Prostate gland (tissue), 2 donors: Measurements from ENCODE around the gene OPN1MW.
"Not testable (repeated sequence)": the region's sequence is repeated elsewhere in the genome, so short reads cannot be mapped to it uniquely, and the experiment has no call there.

Experiments
- POLR2A ChIP-seq: fragments of 450-650 bp; IDR thresholded peaks from one replicate; pipeline ENCODE4 v1.6.1; 2016; ENCODE audit warnings: antibody characterized with exemption, mild to moderate bottlenecking
- POLR2AphosphoS5 ChIP-seq: sonication (generic); formaldehyde crosslinking; IDR thresholded peaks from one replicate; pipeline ENCODE4 v1.6.1; 2017; ENCODE audit warnings: antibody characterized with exemption
- TF ChIP-seq, protein P1 (sequence below), 4 experiments: fragments of 200-600 bp in 2 of 4; fragments of 450-650 bp in 2 of 4; sonication (generic) in 2 of 4; IDR thresholded peaks; 1 replicate in 3 of 4; 2 replicates in 1 of 4; pipeline ENCODE4 v1.5.1; 2016 to 2019; ENCODE audit warnings: antibody characterized with exemption in 4 of 4, mild to moderate bottlenecking in 2 of 4, moderate library complexity in 2 of 4

GRCh38 chrX:154172535-154172943 lies 9.9 kb upstream of the OPN1MW start:
- TF ChIP-seq, protein P1, sequence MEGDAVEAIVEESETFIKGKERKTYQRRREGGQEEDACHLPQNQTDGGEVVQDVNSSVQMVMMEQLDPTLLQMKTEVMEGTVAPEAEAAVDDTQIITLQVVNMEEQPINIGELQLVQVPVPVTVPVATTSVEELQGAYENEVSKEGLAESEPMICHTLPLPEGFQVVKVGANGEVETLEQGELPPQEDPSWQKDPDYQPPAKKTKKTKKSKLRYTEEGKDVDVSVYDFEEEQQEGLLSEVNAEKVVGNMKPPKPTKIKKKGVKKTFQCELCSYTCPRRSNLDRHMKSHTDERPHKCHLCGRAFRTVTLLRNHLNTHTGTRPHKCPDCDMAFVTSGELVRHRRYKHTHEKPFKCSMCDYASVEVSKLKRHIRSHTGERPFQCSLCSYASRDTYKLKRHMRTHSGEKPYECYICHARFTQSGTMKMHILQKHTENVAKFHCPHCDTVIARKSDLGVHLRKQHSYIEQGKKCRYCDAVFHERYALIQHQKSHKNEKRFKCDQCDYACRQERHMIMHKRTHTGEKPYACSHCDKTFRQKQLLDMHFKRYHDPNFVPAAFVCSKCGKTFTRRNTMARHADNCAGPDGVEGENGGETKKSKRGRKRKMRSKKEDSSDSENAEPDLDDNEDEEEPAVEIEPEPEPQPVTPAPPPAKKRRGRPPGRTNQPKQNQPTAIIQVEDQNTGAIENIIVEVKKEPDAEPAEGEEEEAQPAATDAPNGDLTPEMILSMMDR (IDR thresholded peaks at IDR 0.05), result not testable (repeated sequence)
- TF ChIP-seq POLR2A, POLR2AphosphoS5: not testable (repeated sequence)
